ENCODE results near the gene GRIN1.

GRCh38 chr9:137097761-137098462, 41.0 kb upstream of the GRIN1 start:
- TF ChIP-seq CTCF (IDR thresholded peaks at IDR 0.05; ENCODE audit: poor library complexity): no peak
- TF ChIP-seq EZH2 (IDR thresholded peaks at IDR 0.05; ENCODE audit: borderline replicate concordance): no peak
- no peak for TF ChIP-seq EZH2phosphoT487 (IDR thresholded peaks at IDR 0.05; ENCODE audit: low read depth, severe bottlenecking, unreplicated experiment)

Measured in hepatocyte (in vitro differentiated cells).